Glomerular visceral epithelial cell (primary cell): Measurements from ENCODE around the gene SLCO3A1.
"Not testable (repeated sequence)": the region's sequence is repeated elsewhere in the genome, so short reads cannot be mapped to it uniquely, and the experiment has no call there.

Experiments used
- DNase-seq: peaks from one replicate; pipeline ENCODE4 v3.0.0-alpha.2; 2016; ENCODE audit errors: extremely low spot score

The SLCO3A1 gene

GRCh38 chr15:92070251-92070650 lies 216.7 kb downstream of the SLCO3A1 start:
- DNase-seq, result not testable (repeated sequence)

GRCh38 chr15:92071045-92071634 lies 217.6 kb downstream of the SLCO3A1 start:
- DNase-seq, result no peak

- DNase-seq, result no peak
Observed at GRCh38 chr15:92073044-92073785, 219.7 kb downstream of the SLCO3A1 start.

GRCh38 chr15:92074101-92074500 lies 220.6 kb downstream of the SLCO3A1 start:
- no peak for DNase-seq

- DNase-seq, result no peak
Observed at GRCh38 chr15:92074646-92075045, 221.1 kb downstream of the SLCO3A1 start.

GRCh38 chr15:92075764-92076163 lies 222.3 kb downstream of the SLCO3A1 start:
- no peak for DNase-seq

GRCh38 chr15:92076541-92076940 lies 223.0 kb downstream of the SLCO3A1 start:
- DNase-seq, result no peak

GRCh38 chr15:92077353-92078085 lies 224.0 kb downstream of the SLCO3A1 start:
- DNase-seq, result no peak

- no peak for DNase-seq
Observed at GRCh38 chr15:92078270-92078669, 224.8 kb downstream of the SLCO3A1 start.

GRCh38 chr15:92079047-92079446 lies 225.5 kb downstream of the SLCO3A1 start:
- no peak for DNase-seq

GRCh38 chr15:92079647-92080255 lies 226.2 kb downstream of the SLCO3A1 start:
- no peak for DNase-seq

GRCh38 chr15:92082006-92082843 lies 228.7 kb downstream of the SLCO3A1 start:
- DNase-seq, result peak; percentile 8

GRCh38 chr15:92083190-92083589 lies 229.7 kb downstream of the SLCO3A1 start:
- no peak for DNase-seq

- no peak for DNase-seq
Observed at GRCh38 chr15:92087211-92087610, 233.7 kb downstream of the SLCO3A1 start.

GRCh38 chr15:92091155-92091734 lies 237.7 kb downstream of the SLCO3A1 start:
- DNase-seq, result no peak

- no peak for DNase-seq
Observed at GRCh38 chr15:92092289-92093105, 239.0 kb downstream of the SLCO3A1 start.

GRCh38 chr15:92095693-92096092 lies 242.2 kb downstream of the SLCO3A1 start:
- DNase-seq, result no peak

- peak; percentile 13 for DNase-seq
Observed at GRCh38 chr15:92097474-92098178, 244.1 kb downstream of the SLCO3A1 start.

GRCh38 chr15:92098869-92099268 lies 245.4 kb downstream of the SLCO3A1 start:
- DNase-seq, result no peak

GRCh38 chr15:92100301-92100700 lies 246.8 kb downstream of the SLCO3A1 start:
- no peak for DNase-seq
